ENCODE data around the gene ULK4.

DNA sequence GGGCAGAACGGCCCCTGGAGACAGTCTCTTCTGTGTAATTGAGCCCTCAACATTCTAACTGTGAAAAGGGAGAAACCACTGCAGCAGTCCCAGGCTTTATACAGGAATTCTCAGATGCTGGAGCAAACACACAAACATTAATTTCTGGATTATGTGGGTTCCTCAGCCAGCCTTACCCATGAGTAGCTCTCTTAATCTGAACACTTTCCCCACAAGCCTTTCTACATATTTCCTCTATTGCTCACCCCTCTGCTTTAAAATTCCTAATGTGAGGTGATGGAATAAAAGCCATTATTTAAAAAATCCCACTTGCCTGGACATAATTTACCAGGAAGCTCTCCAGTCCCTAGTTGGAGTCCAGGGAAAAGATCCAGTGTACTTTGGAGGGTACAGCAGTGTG, 623.6 kb downstream of the ULK4 start:
- TF ChIP-seq POLR2A (IDR thresholded peaks at IDR 0.05), result no peak
- TF ChIP-seq, protein P1, sequence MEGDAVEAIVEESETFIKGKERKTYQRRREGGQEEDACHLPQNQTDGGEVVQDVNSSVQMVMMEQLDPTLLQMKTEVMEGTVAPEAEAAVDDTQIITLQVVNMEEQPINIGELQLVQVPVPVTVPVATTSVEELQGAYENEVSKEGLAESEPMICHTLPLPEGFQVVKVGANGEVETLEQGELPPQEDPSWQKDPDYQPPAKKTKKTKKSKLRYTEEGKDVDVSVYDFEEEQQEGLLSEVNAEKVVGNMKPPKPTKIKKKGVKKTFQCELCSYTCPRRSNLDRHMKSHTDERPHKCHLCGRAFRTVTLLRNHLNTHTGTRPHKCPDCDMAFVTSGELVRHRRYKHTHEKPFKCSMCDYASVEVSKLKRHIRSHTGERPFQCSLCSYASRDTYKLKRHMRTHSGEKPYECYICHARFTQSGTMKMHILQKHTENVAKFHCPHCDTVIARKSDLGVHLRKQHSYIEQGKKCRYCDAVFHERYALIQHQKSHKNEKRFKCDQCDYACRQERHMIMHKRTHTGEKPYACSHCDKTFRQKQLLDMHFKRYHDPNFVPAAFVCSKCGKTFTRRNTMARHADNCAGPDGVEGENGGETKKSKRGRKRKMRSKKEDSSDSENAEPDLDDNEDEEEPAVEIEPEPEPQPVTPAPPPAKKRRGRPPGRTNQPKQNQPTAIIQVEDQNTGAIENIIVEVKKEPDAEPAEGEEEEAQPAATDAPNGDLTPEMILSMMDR (IDR thresholded peaks at IDR 0.05 in 4 of 5, conservative IDR thresholded peaks at IDR 0.05 in 1 of 5), result no peak

Measured in gastrocnemius medialis (tissue), 4 donors.